NOMO-1 treated with DMSO at 0.1 percent for 48 hours (cell line): ENCODE measurements around the gene DPY19L3.
"Not testable (repeated sequence)": the region's sequence is repeated elsewhere in the genome, so short reads cannot be mapped to it uniquely, and the experiment has no call there.

Experiments
- DNase-seq: peaks from one replicate; lab custom pipeline; 2025; ENCODE audit not compliant: unreplicated experiment; lab: John Stamatoyannopoulos, UW

DPY19L3 gene

DNA sequence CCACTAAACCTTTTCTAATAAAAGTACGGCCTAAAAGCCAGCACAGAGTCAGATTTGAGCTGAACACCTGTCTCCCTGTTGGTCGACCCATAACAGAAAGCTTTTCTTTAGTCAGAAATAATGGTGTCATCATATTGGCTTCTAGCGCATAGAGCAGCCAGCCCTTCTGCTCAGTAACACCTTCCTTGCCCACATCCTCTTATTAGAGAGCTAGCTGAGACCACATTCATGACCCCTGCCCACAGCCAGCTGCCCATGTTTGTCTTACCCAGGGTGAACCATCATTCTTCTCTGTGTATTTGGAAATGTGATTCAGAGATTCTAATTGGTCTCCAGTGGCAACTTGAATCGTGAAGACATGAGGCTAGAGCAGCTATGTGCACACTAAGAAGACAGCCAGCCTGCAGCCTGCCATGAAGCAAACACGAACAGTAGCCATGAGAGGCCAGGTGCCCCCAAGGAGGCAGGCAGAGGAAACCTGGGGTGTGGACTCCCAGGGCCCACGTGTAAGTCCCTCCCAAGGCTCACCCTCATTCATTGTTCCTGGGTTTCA, 93.2 kb downstream of the DPY19L3 start:
- DNase-seq = no peak

DNA sequence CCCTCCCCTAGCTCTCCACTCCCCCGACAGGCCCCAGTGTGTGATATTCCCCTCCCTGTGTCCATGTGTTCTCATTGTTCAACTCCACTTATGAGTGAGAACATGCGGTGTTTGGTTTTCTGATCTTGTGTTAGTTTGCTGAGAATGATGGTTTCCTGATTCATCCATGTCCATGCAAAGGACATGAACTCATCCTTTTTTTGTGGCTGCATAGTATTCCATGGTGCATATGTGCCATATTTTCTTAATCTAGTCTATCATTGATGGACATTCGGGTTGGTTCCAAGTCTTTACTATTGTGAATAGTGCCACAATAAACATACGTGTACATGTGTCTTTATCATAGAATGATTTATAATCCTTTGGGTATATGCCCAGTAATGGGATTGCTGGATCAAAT, 106.9 kb downstream of the DPY19L3 start:
- DNase-seq = not testable (repeated sequence)

DNA sequence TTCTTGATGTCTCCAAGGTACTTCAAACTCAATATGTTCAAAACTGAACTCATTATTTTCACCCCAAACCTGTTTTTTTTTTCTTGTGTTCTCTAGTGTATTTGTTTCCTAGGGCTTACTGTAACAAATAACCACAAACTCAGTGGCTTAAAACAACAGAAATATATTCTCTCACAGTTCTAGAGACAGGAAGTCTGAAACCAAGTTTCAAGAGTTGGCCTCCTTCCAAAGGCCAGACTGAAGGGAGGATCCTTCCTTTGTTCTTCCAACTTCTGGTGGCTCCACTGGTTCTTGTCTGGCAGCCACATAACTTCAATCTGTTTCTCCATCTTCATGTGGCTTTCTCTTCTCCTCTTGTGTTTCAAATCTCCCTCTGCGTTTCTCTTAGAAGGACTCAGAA, 113.5 kb downstream of the DPY19L3 start:
- no peak for DNase-seq

DNA sequence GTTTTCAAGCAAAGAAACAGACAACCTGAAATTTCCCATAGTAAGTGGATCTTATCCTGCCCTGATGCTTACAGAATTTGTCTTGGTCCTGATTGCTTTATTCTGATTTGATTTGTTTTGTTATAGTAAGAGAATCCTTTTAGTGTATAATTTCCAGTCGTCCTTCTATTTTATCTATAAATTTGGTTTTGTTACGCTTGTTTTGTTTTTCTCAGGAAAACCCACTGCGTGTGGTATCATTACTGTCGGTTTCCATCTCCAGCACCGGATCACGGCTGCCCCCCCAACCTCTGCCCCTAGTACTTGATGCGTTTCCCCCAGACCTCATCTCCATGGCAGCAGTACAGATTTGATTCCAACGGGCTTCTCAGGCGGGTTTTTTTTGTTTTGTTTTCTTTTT, 117.4 kb downstream of the DPY19L3 start:
- no peak for DNase-seq

DNA sequence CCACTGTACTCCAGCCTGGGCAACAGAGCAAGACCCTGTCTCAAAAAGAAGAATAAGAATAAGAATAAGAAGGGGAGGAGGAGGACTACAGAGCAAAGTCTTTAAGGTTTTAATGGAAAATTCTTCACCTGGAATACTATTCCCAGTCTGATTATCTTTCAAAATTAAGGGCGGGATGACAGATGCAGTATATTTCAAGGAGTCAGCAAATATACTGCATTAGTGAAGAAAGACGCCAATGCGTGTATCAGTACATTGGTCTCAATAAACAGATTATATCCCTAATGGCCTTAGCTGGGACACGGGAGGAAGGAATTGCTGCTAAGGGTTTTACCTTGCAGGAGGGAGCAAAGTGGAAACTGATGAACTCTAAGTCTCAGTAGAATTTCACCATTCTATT, 121.3 kb downstream of the DPY19L3 start:
- DNase-seq = no peak

DNA sequence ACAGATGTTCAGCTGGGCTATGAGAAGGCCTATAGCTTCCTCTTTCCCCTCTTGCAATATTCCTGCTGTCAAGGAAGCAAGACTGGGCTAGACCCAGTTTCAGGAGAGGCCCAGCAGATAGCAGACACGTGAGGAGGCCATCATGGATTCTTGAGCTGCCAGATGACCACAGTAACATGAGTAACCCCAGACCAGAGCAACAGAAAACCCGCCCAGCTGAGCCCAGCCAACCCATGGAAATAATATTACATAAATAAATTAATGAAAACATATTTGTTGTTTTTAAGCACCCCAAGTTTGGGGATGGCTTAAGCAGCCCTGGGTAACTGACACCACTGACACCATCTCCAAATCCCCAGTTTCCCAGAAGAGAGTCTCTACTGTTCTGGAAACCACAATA, 125.2 kb downstream of the DPY19L3 start:
- DNase-seq = no peak

DNA sequence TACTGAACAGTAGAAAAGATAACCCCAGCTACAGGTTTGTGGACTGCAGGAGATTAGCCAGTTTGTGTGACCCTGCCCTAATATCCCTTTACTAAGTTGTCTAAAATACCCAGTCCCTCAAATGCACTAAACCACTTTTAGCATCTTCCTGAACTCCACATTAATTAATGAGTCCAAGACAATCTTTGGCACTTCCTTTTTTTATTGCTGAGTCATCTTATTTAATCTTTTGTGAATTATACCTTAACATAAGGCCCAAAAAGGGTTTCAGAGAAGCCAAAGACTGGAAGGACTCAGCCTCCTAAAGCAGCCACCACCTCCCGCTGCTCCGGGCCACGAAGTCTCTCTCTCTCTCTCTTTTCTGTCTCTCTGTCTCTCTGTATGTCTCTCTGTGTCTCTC, 126.7 kb downstream of the DPY19L3 start:
- DNase-seq = no peak
